GM12891 (cell line): ENCODE data around the gene NXPE4.

Source experiments
- PAX5 ChIP-seq: IDR thresholded peaks from 2 replicates; pipeline ENCODE4 v1.6.1; 2011; ENCODE audit warnings: low read length, moderate library complexity, mild to moderate bottlenecking; ENCODE audit not compliant: insufficient read depth, severe bottlenecking
- POLR2A ChIP-seq: IDR thresholded peaks from 2 replicates; pipeline ENCODE4 v1.6.1; 2011; ENCODE audit warnings: low read depth, low read length, control low read depth
- POLR2AphosphoS5 ChIP-seq: IDR thresholded peaks from 2 replicates; pipeline ENCODE4 v1.6.1; 2011; ENCODE audit warnings: low read depth, low read length, control low read depth
- POU2F2 ChIP-seq: IDR thresholded peaks from 2 replicates; pipeline ENCODE4 v1.6.1; 2011; ENCODE audit warnings: low read depth, mild to moderate bottlenecking, control low read depth, low read length, moderate library complexity
- SPI1 ChIP-seq: IDR thresholded peaks from 2 replicates; pipeline ENCODE4 v1.6.1; 2011; ENCODE audit warnings: low read depth, low read length, control low read depth
- TAF1 ChIP-seq: IDR thresholded peaks from 2 replicates; pipeline ENCODE4 v1.6.1; 2011; ENCODE audit warnings: low read depth, low read length, control low read depth

DNA sequence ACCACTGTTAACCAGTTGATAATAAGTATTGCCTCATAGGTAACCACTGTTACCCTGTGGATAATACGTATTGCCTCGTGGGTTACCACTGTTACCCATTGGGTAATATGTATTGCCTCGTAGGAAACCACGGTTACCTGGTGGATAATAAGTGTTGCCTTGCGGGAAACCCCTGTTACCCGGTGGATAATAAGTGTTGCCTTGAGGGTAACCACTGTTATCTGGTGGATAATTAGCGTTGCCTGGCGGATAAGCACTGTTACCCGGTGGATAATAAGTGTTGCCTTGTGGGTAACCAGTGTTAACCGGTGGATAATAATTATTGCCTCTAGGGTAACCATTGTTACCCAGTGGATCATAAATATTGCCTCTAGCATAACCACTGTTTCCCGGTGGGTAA lies 27.3 kb upstream of the NXPE4 start:
- TF ChIP-seq POLR2A (no peak), TAF1 (no peak), POLR2AphosphoS5 (no peak), SPI1 (no peak), PAX5 (no peak), POU2F2 (peak; percentile 90)
